ENCODE measurements around the gene KANSL1. TPM values are rescaled to one million over a fixed set of nuclear protein-coding genes. Genes with fewer than 3 reads are reported as not detected.

The KANSL1 gene
- total RNA-seq, 1 donor from 2014 or later: 154 TPM

- H3K4me1 Mint-ChIP-seq (ENCODE audit: unreplicated experiment): peaks cover 23% of the 10 kb centered on the region
- H3K9me3 Mint-ChIP-seq (ENCODE audit: unreplicated experiment): no peaks in the 10 kb centered on the region
- H3K36me3 Mint-ChIP-seq (ENCODE audit: low read depth, unreplicated experiment): peaks cover 5% of the 10 kb centered on the region
- H3K27ac Mint-ChIP-seq (ENCODE audit: unreplicated experiment): no peak overlapping the region
- no peak for DNase-seq (ENCODE audit: low spot score)
- no peak for TF ChIP-seq CTCF (IDR thresholded peaks at IDR 0.05; ENCODE audit: unreplicated experiment)
- no peak overlapping the region for H3K4me3 Mint-ChIP-seq (ENCODE audit: unreplicated experiment)
- no peaks in the 10 kb centered on the region for H3K27me3 Mint-ChIP-seq (ENCODE audit: unreplicated experiment)
Measured at GRCh38 chr17:46128453-46128852, 64.8 kb downstream of the KANSL1 start.

GRCh38 chr17:46127524-46127923 lies 65.7 kb downstream of the KANSL1 start:
- Mint-ChIP-seq H3K4me3 (ENCODE audit: unreplicated experiment) (no peak overlapping the region), H3K27me3 (ENCODE audit: unreplicated experiment) (no peaks in the 10 kb centered on the region), H3K9me3 (ENCODE audit: unreplicated experiment) (no peaks in the 10 kb centered on the region), H3K36me3 (ENCODE audit: low read depth, unreplicated experiment) (peaks cover 5% of the 10 kb centered on the region), H3K27ac (ENCODE audit: unreplicated experiment) (no peak overlapping the region), H3K4me1 (ENCODE audit: unreplicated experiment) (peaks cover 23% of the 10 kb centered on the region)
- no peak for TF ChIP-seq CTCF (IDR thresholded peaks at IDR 0.05; ENCODE audit: unreplicated experiment)
- DNase-seq (ENCODE audit: low spot score): no peak

GRCh38 chr17:46126840-46127239 lies 66.4 kb downstream of the KANSL1 start:
- Mint-ChIP-seq H3K27ac (ENCODE audit: unreplicated experiment) (no peak overlapping the region), H3K4me1 (ENCODE audit: unreplicated experiment) (peaks cover 29% of the 10 kb centered on the region), H3K9me3 (ENCODE audit: unreplicated experiment) (no peaks in the 10 kb centered on the region), H3K27me3 (ENCODE audit: unreplicated experiment) (no peaks in the 10 kb centered on the region), H3K4me3 (ENCODE audit: unreplicated experiment) (no peak overlapping the region), H3K36me3 (ENCODE audit: low read depth, unreplicated experiment) (peaks cover 5% of the 10 kb centered on the region)
- no peak for TF ChIP-seq CTCF (IDR thresholded peaks at IDR 0.05; ENCODE audit: unreplicated experiment)
- no peak for DNase-seq (ENCODE audit: low spot score)

GRCh38 chr17:46125831-46126230 lies 67.4 kb downstream of the KANSL1 start:
- Mint-ChIP-seq H3K27ac (ENCODE audit: unreplicated experiment) (no peak overlapping the region), H3K27me3 (ENCODE audit: unreplicated experiment) (no peaks in the 10 kb centered on the region), H3K4me3 (ENCODE audit: unreplicated experiment) (no peak overlapping the region), H3K4me1 (ENCODE audit: unreplicated experiment) (peaks cover 37% of the 10 kb centered on the region), H3K9me3 (ENCODE audit: unreplicated experiment) (no peaks in the 10 kb centered on the region), H3K36me3 (ENCODE audit: low read depth, unreplicated experiment) (peaks cover 8% of the 10 kb centered on the region)
- TF ChIP-seq CTCF (IDR thresholded peaks at IDR 0.05; ENCODE audit: unreplicated experiment): no peak
- DNase-seq (ENCODE audit: low spot score): no peak

- Mint-ChIP-seq H3K4me3 (ENCODE audit: unreplicated experiment) (no peak overlapping the region), H3K4me1 (ENCODE audit: unreplicated experiment) (peaks cover 34% of the 10 kb centered on the region), H3K27ac (ENCODE audit: unreplicated experiment) (no peak overlapping the region), H3K27me3 (ENCODE audit: unreplicated experiment) (no peaks in the 10 kb centered on the region), H3K9me3 (ENCODE audit: unreplicated experiment) (no peaks in the 10 kb centered on the region), H3K36me3 (ENCODE audit: low read depth, unreplicated experiment) (peaks cover 8% of the 10 kb centered on the region)
- TF ChIP-seq CTCF (IDR thresholded peaks at IDR 0.05; ENCODE audit: unreplicated experiment): no peak
- DNase-seq (ENCODE audit: low spot score): no peak
Measured at GRCh38 chr17:46124695-46125592, 68.3 kb downstream of the KANSL1 start.

Data from endothelial cell (in vitro differentiated cells).